Esophagus squamous epithelium (tissue), 4 donors: Measurements from ENCODE around the gene DPY19L1.

ENCODE experiments used
- CTCF ChIP-seq, 6 experiments: fragments of 450-650 bp in 4 of 6; fragments of 200-600 bp in 2 of 6; sonication (generic) in 2 of 6; IDR thresholded peaks; one replicate each; pipeline ENCODE4 v1.5.1; 2016 to 2019; ENCODE audit warnings: antibody characterized with exemption in 6 of 6, mild to moderate bottlenecking in 4 of 6, moderate library complexity in 4 of 6
- POLR2A ChIP-seq, 4 donors: fragments of 450-650 bp; IDR thresholded peaks; one replicate each; pipeline ENCODE4 v1.6.1; 2017; ENCODE audit warnings: antibody characterized with exemption in 4 of 4, mild to moderate bottlenecking in 4 of 4, moderate library complexity in 3 of 4

GRCh38 chr7:34879871-34880270 is 157.4 kb downstream of the DPY19L1 start:
- TF ChIP-seq POLR2A (IDR thresholded peaks at IDR 0.05) (no peak), CTCF (IDR thresholded peaks at IDR 0.05) (no peak)
